ENCODE measurements around the gene RB1.

RB1 gene

DNA sequence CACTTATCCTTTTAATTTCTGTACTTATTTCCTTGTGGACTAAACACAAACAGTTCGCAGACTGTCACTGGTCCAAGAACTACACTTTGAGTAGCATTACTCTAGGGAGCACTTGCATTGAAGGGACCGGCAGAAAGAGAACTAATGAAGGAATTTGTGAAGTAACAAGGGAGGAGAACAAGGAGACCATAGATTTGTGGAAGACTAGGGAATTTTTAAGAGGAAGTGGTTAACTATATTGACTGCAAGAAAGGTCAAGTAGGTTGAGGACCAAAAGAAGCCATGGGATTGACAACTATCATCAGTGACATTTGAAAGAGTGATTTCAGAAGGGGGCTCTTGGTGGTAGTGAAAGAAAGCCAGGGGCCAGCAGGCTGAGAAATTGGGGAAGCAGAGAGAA, 4.0 kb upstream of the RB1 start:
- H3K4me1 ChIP-seq (ENCODE audit: control insufficient read depth, insufficient read depth, low read length) = no peaks in the 10 kb centered on the region
- H3K36me3 ChIP-seq (ENCODE audit: control insufficient read depth, insufficient read depth, low read length) = no peaks in the 10 kb centered on the region
- no peaks in the 10 kb centered on the region for H3K9me3 ChIP-seq (ENCODE audit: control insufficient read depth, low read length)
- no peak overlapping the region for H3K9ac ChIP-seq (ENCODE audit: low read length)
- no peaks in the 10 kb centered on the region for H3K27me3 ChIP-seq (ENCODE audit: control insufficient read depth, insufficient read depth, low read length)
- no peak overlapping the region for H3K4me3 ChIP-seq (ENCODE audit: low read length)

DNA sequence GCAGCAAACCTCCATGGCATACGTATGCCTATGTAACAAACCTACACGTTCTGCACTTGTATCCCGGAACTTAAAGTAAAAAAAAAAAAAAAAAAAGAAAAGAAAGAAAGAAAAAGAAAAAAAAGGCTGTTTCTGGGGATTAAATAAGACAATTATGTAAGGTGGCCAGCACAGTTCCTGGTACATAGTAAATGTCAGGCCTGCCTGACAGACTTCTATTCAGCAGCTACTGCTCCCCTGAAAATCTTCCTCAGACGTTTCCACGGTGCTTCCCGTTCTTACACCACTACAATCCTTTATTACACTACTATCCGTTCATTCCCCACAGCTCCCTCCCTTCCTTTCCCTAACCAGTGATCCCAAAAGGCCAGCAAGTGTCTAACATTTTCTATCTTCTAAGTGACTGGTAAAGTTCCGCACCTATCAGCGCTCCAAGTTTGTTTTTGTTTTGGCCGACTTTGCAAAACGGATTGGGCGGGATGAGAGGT, 636 bp upstream of the RB1 start:
- no peaks in the 10 kb centered on the region for H3K9me3 ChIP-seq (ENCODE audit: control insufficient read depth, low read length)
- no peaks in the 10 kb centered on the region for H3K27me3 ChIP-seq (ENCODE audit: control insufficient read depth, insufficient read depth, low read length)
- no peaks in the 10 kb centered on the region for H3K36me3 ChIP-seq (ENCODE audit: control insufficient read depth, insufficient read depth, low read length)
- H3K9ac ChIP-seq (ENCODE audit: low read length) = peak overlapping the region; percentile 82
- H3K4me1 ChIP-seq (ENCODE audit: control insufficient read depth, insufficient read depth, low read length) = no peaks in the 10 kb centered on the region
- H3K4me3 ChIP-seq (ENCODE audit: low read length) = peak overlapping the region; percentile 72

DNA sequence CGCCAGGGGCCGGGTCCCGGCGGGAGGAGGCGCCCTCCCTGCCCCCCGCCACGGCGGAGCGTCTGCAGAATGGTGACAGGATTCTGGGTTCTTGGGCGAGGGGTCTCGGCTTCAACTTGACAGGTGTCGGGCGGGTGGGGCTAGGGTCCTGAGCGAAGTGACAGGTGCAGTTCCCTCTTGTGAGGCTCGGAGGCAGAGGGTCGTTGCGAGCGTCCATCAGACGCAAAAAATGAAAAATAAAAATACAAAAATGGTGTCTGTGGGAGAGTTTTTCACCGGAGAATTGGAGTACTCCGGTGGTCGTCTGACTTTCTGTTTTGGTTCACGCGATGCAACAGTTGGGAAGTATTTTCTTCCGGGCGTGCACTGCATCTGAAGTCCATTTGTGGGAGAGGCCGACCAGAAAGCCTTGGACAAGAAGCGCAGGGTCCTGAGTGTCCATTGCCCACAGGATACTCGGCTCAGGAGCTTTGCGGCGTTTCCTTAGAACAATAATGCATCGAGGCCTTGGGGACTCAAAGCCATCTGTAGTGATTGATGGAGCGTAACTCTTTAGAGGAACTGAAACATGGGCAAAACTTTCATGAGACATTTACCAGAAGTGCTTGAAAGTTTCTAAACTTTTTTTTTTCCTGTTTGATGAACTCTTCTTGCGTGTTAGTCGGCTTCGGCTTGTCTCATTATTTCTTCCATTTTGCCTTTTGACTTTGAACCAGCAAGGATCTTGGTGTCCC, 759 bp downstream of the RB1 start:
- Histone ChIP-seq H3K36me3 (ENCODE audit: control insufficient read depth, insufficient read depth, low read length) (no peaks in the 10 kb centered on the region), H3K9me3 (ENCODE audit: control insufficient read depth, low read length) (no peaks in the 10 kb centered on the region), H3K9ac (ENCODE audit: low read length) (peak overlapping the region; percentile 82), H3K4me3 (ENCODE audit: low read length) (peak overlapping the region; percentile 51), H3K27me3 (ENCODE audit: control insufficient read depth, insufficient read depth, low read length) (no peaks in the 10 kb centered on the region), H3K4me1 (ENCODE audit: control insufficient read depth, insufficient read depth, low read length) (no peaks in the 10 kb centered on the region)

DNA sequence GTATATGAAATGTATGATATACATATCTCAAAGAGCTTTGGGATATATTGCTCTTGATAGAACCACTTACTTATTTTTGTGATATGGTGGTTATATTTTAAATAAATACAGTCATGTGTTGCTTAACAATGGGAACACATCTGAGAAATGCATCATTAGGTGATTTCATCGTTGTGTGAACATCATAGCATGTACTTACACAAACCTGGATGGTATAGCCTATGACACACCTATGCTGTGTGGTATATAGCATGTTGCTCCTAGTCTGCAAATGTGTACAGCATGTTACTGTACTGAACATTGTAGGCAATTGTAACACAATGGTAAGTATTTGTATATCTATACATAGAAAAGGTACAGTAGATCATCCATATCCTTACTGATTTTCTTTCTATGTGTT, 7.7 kb downstream of the RB1 start:
- Histone ChIP-seq H3K4me1 (ENCODE audit: control insufficient read depth, insufficient read depth, low read length) (no peaks in the 10 kb centered on the region), H3K9me3 (ENCODE audit: control insufficient read depth, low read length) (no peaks in the 10 kb centered on the region), H3K36me3 (ENCODE audit: control insufficient read depth, insufficient read depth, low read length) (no peaks in the 10 kb centered on the region), H3K27me3 (ENCODE audit: control insufficient read depth, insufficient read depth, low read length) (no peaks in the 10 kb centered on the region), H3K9ac (ENCODE audit: low read length) (no peak overlapping the region), H3K4me3 (ENCODE audit: low read length) (no peak overlapping the region)

DNA sequence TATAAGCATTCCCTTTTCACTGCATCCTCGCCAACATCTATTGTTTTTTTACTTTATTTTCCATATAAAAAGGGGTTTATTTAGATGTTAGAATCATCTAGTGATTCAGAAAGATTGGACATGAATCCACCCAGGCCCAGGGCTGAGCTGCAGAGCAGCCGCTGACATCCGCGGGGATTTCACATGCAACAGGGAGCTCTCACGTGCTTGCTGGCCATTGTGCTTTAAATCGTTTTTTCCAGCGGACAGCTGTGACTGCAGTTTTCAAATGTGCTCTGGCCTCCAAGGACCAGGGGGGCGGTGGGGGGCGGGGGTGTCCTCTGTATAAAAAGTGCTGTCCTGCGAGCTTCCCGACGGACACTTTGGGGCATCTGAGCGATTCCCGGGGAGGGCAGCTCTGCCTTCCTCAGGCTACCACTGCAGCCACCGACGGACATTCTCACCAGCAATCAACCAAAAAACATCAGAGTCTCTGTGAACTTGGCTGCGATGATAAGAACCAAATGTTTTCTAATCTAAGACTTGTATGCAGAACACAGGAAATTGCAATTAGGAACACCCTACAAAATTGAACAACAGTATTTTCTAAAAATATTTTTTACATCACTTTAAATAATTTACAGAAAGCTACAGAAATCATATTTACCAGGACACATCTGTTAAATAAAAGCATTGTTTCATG, 12.6 kb downstream of the RB1 start:
- no peaks in the 10 kb centered on the region for H3K9me3 ChIP-seq (ENCODE audit: control insufficient read depth, low read length)
- H3K4me3 ChIP-seq (ENCODE audit: low read length) = no peak overlapping the region
- no peaks in the 10 kb centered on the region for H3K4me1 ChIP-seq (ENCODE audit: control insufficient read depth, insufficient read depth, low read length)
- H3K9ac ChIP-seq (ENCODE audit: low read length) = no peak overlapping the region
- no peaks in the 10 kb centered on the region for H3K27me3 ChIP-seq (ENCODE audit: control insufficient read depth, insufficient read depth, low read length)
- H3K36me3 ChIP-seq (ENCODE audit: control insufficient read depth, insufficient read depth, low read length) = no peaks in the 10 kb centered on the region

DNA sequence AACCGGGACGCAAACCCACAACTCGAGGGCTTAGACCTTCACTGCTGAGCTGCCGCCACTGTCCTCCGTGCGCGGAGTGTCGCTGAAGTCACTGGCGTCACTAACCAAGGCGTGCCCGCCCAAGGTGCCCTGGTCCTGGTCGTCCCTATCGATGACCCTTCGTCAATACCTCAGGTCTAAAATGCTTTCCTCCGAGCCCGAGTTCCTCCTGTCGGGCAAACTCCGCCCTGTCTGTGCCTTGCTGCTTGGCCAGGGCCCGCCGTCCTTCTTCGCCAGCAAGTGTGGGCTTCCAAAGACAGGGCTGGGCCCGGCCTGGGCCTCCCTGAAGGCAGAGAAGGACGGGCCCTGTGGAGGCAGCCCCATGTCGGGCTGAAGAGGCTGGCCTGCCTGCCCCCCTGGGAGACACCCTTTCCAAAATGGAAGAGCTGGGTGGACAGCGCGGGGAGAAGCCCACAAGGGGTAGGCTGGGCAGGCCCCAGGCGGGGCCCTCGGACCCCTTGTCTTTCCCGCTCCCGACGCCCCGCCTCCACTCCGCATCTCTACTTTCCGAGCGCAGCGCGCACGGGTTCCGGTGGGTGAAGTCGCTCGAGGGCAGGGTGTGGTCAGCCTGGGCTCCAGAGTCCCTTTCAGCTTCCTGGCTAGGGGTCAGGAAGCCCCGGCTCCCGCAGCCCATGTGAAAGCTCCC, 13.4 kb downstream of the RB1 start:
- Histone ChIP-seq H3K4me3 (ENCODE audit: low read length) (no peak overlapping the region), H3K9ac (ENCODE audit: low read length) (no peak overlapping the region), H3K9me3 (ENCODE audit: control insufficient read depth, low read length) (no peaks in the 10 kb centered on the region), H3K36me3 (ENCODE audit: control insufficient read depth, insufficient read depth, low read length) (no peaks in the 10 kb centered on the region), H3K4me1 (ENCODE audit: control insufficient read depth, insufficient read depth, low read length) (no peaks in the 10 kb centered on the region), H3K27me3 (ENCODE audit: control insufficient read depth, insufficient read depth, low read length) (no peaks in the 10 kb centered on the region)

DNA sequence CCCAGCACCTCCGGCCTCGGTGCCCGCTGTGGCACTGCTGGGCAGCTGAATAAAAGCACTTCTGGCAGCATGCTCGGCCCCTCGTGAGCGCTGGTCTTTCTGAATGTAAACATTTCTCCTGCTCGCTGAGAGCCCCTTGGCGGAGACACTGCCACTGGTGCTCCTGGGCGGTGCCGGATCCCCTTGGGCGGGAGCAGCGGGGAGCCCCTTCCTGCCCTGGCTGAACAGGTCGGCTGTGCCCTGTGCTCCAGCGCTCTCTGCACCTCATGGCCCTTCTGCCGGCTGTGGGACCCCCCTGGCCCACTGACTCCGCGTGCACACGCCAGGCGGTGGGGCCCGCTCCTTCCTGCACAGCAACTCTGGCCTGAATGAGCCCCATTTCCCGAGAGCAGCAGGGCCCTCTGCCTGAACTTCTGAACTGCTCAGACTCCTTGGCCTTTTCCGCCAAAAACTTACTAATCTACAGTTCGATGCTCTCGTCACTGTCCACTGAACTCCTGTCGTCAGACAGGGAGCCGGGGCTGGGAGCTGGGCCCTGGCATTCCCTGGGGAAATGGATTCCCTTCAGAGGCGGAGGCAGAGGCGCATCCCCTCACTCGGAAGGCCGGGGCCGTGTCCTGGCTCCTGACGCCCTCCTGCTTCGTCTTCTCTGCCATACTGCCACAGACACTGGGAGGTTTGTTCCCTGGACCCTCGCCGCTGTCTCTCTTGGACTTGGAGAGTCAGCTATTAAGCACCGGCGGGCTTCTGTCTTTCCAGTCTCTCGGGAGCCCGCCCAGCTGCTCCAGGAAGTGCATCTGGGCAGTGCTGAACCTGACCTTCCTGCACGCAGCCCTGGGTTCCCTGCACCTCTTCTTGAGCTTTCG, 14.2 kb downstream of the RB1 start:
- H3K4me3 ChIP-seq (ENCODE audit: low read length) = no peak overlapping the region
- no peak overlapping the region for H3K9ac ChIP-seq (ENCODE audit: low read length)
- no peaks in the 10 kb centered on the region for H3K27me3 ChIP-seq (ENCODE audit: control insufficient read depth, insufficient read depth, low read length)
- no peaks in the 10 kb centered on the region for H3K36me3 ChIP-seq (ENCODE audit: control insufficient read depth, insufficient read depth, low read length)
- no peaks in the 10 kb centered on the region for H3K9me3 ChIP-seq (ENCODE audit: control insufficient read depth, low read length)
- no peaks in the 10 kb centered on the region for H3K4me1 ChIP-seq (ENCODE audit: control insufficient read depth, insufficient read depth, low read length)

DNA sequence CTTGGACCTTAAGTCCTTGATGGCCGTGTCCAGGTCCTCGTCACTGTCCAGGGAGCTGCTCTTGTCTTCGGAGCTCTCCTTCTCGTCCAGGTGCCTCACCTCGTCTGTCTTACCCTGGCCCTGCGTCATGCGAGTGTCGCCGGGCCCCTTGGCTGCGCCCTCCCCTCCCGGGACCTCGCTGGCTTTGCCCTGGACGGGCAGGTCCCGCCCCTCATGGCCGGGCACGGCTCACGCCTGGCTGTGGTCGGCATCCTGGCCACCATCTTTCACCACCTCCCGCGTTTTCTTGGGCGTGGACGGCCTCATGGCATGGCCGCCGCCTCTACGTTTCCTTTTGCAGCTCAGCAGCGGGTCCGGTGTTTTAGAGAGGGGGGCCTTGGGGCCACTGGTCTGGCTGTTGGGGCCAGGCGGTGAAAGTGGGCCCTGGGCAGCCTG, 14.8 kb downstream of the RB1 start:
- H3K36me3 ChIP-seq (ENCODE audit: control insufficient read depth, insufficient read depth, low read length) = no peaks in the 10 kb centered on the region
- H3K27me3 ChIP-seq (ENCODE audit: control insufficient read depth, insufficient read depth, low read length) = no peaks in the 10 kb centered on the region
- H3K4me1 ChIP-seq (ENCODE audit: control insufficient read depth, insufficient read depth, low read length) = no peaks in the 10 kb centered on the region
- H3K9ac ChIP-seq (ENCODE audit: low read length) = no peak overlapping the region
- no peaks in the 10 kb centered on the region for H3K9me3 ChIP-seq (ENCODE audit: control insufficient read depth, low read length)
- H3K4me3 ChIP-seq (ENCODE audit: low read length) = no peak overlapping the region

DNA sequence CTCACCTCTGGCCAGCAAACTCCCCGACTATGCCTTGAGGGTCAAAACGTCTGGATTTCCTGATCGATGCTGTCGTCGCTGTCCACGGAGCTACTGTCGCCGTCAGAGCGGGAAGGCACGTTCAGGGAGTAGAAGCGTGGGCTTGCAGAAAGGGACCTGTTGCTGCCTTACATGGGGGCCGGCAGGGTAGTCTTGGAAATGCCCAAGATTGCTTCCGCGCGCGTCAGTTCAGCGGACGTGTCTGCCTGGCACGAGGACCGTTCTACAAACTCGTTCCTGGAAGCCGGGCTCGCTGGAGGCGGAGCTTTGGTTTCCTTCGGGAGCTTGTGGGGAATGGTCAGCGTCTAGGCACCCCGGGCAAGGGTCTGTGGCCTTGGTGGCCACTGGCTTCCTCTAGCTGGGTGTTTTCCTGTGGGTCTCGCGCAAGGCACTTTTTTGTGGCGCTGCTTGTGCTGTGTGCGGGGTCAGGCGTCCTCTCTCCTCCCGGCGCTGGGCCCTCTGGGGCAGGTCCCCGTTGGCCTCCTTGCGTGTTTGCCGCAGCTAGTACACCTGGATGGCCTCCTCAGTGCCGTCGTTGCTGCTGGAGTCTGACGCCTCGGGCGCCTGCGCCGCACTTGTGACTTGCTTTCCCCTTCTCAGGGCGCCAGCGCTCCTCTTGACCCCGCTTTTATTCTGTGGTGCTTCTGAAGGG, 15.4 kb downstream of the RB1 start:
- no peaks in the 10 kb centered on the region for H3K36me3 ChIP-seq (ENCODE audit: control insufficient read depth, insufficient read depth, low read length)
- H3K4me1 ChIP-seq (ENCODE audit: control insufficient read depth, insufficient read depth, low read length) = no peaks in the 10 kb centered on the region
- H3K27me3 ChIP-seq (ENCODE audit: control insufficient read depth, insufficient read depth, low read length) = no peaks in the 10 kb centered on the region
- H3K9me3 ChIP-seq (ENCODE audit: control insufficient read depth, low read length) = no peaks in the 10 kb centered on the region
- no peak overlapping the region for H3K9ac ChIP-seq (ENCODE audit: low read length)
- no peak overlapping the region for H3K4me3 ChIP-seq (ENCODE audit: low read length)

DNA sequence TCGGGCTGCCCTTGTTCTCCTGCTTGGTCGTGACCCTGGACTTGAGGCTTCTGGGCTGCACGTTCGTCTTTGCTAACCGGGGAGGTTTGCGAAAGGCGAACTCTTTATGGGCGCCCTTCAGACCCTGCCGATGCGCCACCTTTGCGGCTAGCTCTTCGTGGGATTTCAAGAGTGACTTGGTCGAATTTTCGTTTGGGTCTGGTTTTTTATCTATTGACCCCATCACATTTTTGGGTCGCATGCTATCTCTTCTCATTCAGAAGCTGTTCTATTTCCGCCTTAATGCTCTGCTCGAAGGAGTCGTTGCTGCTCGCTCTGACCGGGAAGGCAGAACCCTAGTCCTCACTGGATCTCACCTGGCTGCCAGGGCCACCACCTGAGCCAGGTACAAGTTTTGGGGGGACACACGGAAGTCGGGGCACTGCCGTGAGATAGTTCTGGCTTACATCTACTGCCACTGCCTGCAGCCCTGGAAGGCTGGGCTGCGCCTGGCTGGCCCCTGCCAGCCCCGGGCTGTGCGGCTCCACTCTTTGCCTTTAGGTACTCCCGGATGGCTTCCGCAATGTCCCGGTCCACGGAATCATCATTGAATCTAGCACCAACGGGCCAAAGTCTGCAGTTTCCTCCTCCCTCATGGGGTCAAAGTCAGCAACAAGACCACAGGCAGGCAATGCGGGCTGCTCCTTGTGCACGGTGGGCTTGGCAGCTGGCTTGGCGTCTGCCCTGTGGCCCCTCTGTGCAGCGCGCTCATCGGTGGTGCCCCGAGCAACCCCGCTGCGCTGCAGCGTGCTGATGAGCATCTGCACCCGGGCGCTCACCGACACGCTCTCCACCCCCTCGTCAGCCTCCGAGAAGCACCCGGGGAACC, 16.2 kb downstream of the RB1 start:
- no peaks in the 10 kb centered on the region for H3K4me1 ChIP-seq (ENCODE audit: control insufficient read depth, insufficient read depth, low read length)
- H3K4me3 ChIP-seq (ENCODE audit: low read length) = no peak overlapping the region
- no peaks in the 10 kb centered on the region for H3K9me3 ChIP-seq (ENCODE audit: control insufficient read depth, low read length)
- H3K27me3 ChIP-seq (ENCODE audit: control insufficient read depth, insufficient read depth, low read length) = no peaks in the 10 kb centered on the region
- H3K36me3 ChIP-seq (ENCODE audit: control insufficient read depth, insufficient read depth, low read length) = no peaks in the 10 kb centered on the region
- H3K9ac ChIP-seq (ENCODE audit: low read length) = no peak overlapping the region
